Loucy (cell line): ENCODE results near the gene NHS.
"Not testable (repeated sequence)": the region's sequence is repeated elsewhere in the genome, so short reads cannot be mapped to it uniquely, and the experiment has no call there.

Experiments
- H2AFZ ChIP-seq: fragments of 200-600 bp; sonication (generic); 2 replicates; pipeline ENCODE4 v1.6.0; 2016; ENCODE audit warnings: antibody characterized with exemption, mild to moderate bottlenecking, low read length, moderate library complexity
- H3F3A ChIP-seq: fragments of 200-600 bp; 2 replicates; pipeline ENCODE4 v1.6.0; 2016; ENCODE audit warnings: antibody characterized with exemption, low read depth, mild to moderate bottlenecking
- H3K27me3 ChIP-seq: fragments of 200-600 bp; sonication (generic); 2 replicates; pipeline ENCODE4 v1.6.1; 2014; ENCODE audit warnings: low read length, mild to moderate bottlenecking; ENCODE audit not compliant: insufficient read depth, poor library complexity, severe bottlenecking
- H3K36me3 ChIP-seq: fragments of 200-600 bp; sonication (generic); 2 replicates; pipeline ENCODE4 v1.6.1; 2016; ENCODE audit warnings: low read length; ENCODE audit not compliant: insufficient read depth
- H3K4me1 ChIP-seq: fragments of 200-600 bp; sonication (generic); 2 replicates; pipeline ENCODE4 v1.5.1; 2014; ENCODE audit warnings: low read length, mild to moderate bottlenecking; ENCODE audit not compliant: insufficient read depth, poor library complexity, severe bottlenecking
- H3K4me2 ChIP-seq: fragments of 200-600 bp; sonication (generic); 2 replicates; pipeline ENCODE4 v1.6.0; 2014; ENCODE audit warnings: antibody characterized with exemption, low read length, low read depth, mild to moderate bottlenecking; ENCODE audit not compliant: poor library complexity, severe bottlenecking
- H3K4me3 ChIP-seq: fragments of 200-600 bp; sonication (generic); 2 replicates; pipeline ENCODE4 v1.5.1; 2014; ENCODE audit warnings: low read length, mild to moderate bottlenecking, mixed read lengths; ENCODE audit not compliant: poor library complexity, severe bottlenecking
- H3K79me2 ChIP-seq: fragments of 200-600 bp; sonication (generic); 2 replicates; pipeline ENCODE4 v1.6.1; 2014; ENCODE audit warnings: low read length; ENCODE audit not compliant: insufficient read depth
- H3K9ac ChIP-seq: fragments of 200-600 bp; sonication (generic); 2 replicates; pipeline ENCODE4 v1.6.0; 2014; ENCODE audit warnings: mild to moderate bottlenecking, low read depth, low read length, moderate library complexity; ENCODE audit not compliant: poor library complexity, severe bottlenecking
- H3K9me2 ChIP-seq: fragments of 200-600 bp; sonication (generic); replicated peaks from 2 replicates; pipeline ENCODE4 v1.6.1; 2016; ENCODE audit warnings: low read depth, low read length, mixed read lengths
- H3K9me3 ChIP-seq: fragments of 200-600 bp; sonication (generic); 2 replicates; pipeline ENCODE4 v1.6.1; 2014; ENCODE audit warnings: mild to moderate bottlenecking, antibody characterized with exemption, low read length, low read depth; ENCODE audit not compliant: insufficient read depth
- H4K20me1 ChIP-seq: fragments of 200-600 bp; sonication (generic); 2 replicates; pipeline ENCODE4 v1.6.0; 2014; ENCODE audit warnings: antibody characterized with exemption, low read length, mild to moderate bottlenecking; ENCODE audit not compliant: insufficient read depth, poor library complexity, severe bottlenecking
- CTCF ChIP-seq: fragments of 200-600 bp; sonication (generic); conservative IDR thresholded peaks from 2 replicates; pipeline ENCODE4 v1.5.1; 2014; ENCODE audit warnings: mild to moderate bottlenecking, antibody characterized with exemption, low read length
- EZH2phosphoT487 ChIP-seq: fragments of 200-600 bp; IDR thresholded peaks from 2 replicates; pipeline ENCODE4 v1.6.1; 2018; ENCODE audit warnings: antibody characterized with exemption, mild to moderate bottlenecking, moderate library complexity, borderline replicate concordance

The NHS gene

GRCh38 chrX:17501746-17502145, 126.7 kb downstream of the NHS start:
- Histone ChIP-seq H3K9me2 (no peaks in the 10 kb centered on the region), H4K20me1 (no peaks in the 10 kb centered on the region), H3K4me3 (no peak overlapping the region), H2AFZ (no peak overlapping the region), H3K27me3 (no peaks in the 10 kb centered on the region), H3K9ac (no peak overlapping the region), H3K79me2 (no peaks in the 10 kb centered on the region), H3K36me3 (no peaks in the 10 kb centered on the region), H3K4me2 (no peak overlapping the region), H3K9me3 (no peaks in the 10 kb centered on the region), H3K4me1 (no peaks in the 10 kb centered on the region), H3F3A (no peaks in the 10 kb centered on the region)
- TF ChIP-seq CTCF = no peak
- TF ChIP-seq EZH2phosphoT487 = no peak

GRCh38 chrX:17506352-17506751, 131.4 kb downstream of the NHS start:
- not testable (repeated sequence) for H3K4me1 ChIP-seq, H3F3A ChIP-seq, H3K9ac ChIP-seq, H3K36me3 ChIP-seq, H3K4me3 ChIP-seq, H3K79me2 ChIP-seq, H3K9me2 ChIP-seq, H3K4me2 ChIP-seq, H2AFZ ChIP-seq, H3K9me3 ChIP-seq, H4K20me1 ChIP-seq, H3K27me3 ChIP-seq

- Histone ChIP-seq H4K20me1 (no peaks in the 10 kb centered on the region), H3F3A (no peaks in the 10 kb centered on the region), H3K4me2 (no peak overlapping the region), H3K4me3 (no peak overlapping the region), H3K9ac (no peak overlapping the region), H2AFZ (no peak overlapping the region), H3K9me3 (no peaks in the 10 kb centered on the region), H3K36me3 (no peaks in the 10 kb centered on the region), H3K79me2 (no peaks in the 10 kb centered on the region), H3K9me2 (no peaks in the 10 kb centered on the region), H3K4me1 (no peaks in the 10 kb centered on the region), H3K27me3 (no peaks in the 10 kb centered on the region)
- no peak for TF ChIP-seq CTCF
- no peak for TF ChIP-seq EZH2phosphoT487
These were observed 136.6 kb downstream of the NHS start for GRCh38 chrX:17511556-17511955.

GRCh38 chrX:17519358-17519757, 144.4 kb downstream of the NHS start:
- Histone ChIP-seq H3K9me3 (no peaks in the 10 kb centered on the region), H2AFZ (no peak overlapping the region), H3K4me3 (no peak overlapping the region), H3K9me2 (no peaks in the 10 kb centered on the region), H3K36me3 (no peaks in the 10 kb centered on the region), H3K79me2 (no peaks in the 10 kb centered on the region), H3F3A (no peaks in the 10 kb centered on the region), H3K4me2 (no peak overlapping the region), H3K27me3 (no peaks in the 10 kb centered on the region), H3K4me1 (no peaks in the 10 kb centered on the region), H3K9ac (no peak overlapping the region), H4K20me1 (no peaks in the 10 kb centered on the region)
- TF ChIP-seq EZH2phosphoT487 = no peak
- TF ChIP-seq CTCF = no peak
